Left renal pelvis (tissue), 4 donors: Measurements from ENCODE around the gene SPG11. TPM values are rescaled to one million over a fixed set of nuclear protein-coding genes. Genes with fewer than 3 reads are reported as not detected.
"Not testable (repeated sequence)": the region's sequence is repeated elsewhere in the genome, so short reads cannot be mapped to it uniquely, and the experiment has no call there.

Source experiments
- DNase-seq, 4 donors: peaks; one replicate each; pipeline ENCODE4 v3.0.0-alpha.2; 2013; ENCODE audit warnings: low read depth in 4 of 4, low spot score in 3 of 4
- polyA plus RNA-seq, 4 donors: library from polyadenylated mRNA; unstranded; fragments of 120-200 nt; gene quantifications; one replicate each; pipeline ENCODE4 v1.2.1, GENCODE V29; 2013; ENCODE audit not compliant: insufficient read length in 4 of 4

SPG11 gene
- polyA plus RNA-seq, 4 donors = 54.9 to 84.8 (median 74.9) TPM

DNA sequence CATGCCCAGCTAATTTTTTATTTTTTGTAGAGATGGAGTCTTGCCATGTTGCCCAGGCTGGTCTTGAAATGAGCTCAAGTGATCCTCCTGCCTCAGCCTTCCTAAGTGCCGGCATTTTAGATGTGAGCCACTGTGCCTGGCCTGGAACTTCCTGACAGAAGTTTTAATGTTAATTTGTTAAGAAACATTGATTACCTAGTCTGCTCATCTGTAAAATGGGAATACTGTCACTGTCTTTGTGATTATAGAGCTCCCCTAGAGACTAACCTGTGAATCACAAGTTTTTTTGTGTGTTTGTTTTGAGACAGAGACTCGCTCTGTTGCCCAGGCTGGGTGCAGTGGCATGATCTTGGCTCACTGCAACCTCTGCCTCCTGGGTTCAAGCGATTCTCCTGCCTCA is 130.8 kb downstream of the SPG11 start:
- DNase-seq = no peak

DNA sequence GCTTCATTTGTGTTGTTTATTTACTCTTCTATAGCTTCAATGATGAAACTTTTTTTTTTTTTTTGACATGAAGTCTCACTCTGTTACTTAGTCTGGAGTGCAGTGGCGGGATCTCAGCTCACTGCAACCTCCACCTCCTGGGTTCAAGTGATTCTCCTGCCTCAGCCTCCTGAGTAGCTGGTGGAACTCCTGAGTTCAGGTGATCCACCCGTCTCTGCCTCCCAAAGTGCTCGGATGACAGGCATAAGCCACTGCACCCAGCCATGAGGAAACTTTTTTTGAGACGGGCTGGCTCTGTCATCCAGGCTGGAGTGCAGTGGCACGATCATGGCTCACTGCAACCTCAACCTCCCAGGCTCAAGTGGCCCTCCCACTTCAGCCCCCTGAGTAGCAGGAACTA is 131.2 kb downstream of the SPG11 start:
- not testable (repeated sequence) for DNase-seq

DNA sequence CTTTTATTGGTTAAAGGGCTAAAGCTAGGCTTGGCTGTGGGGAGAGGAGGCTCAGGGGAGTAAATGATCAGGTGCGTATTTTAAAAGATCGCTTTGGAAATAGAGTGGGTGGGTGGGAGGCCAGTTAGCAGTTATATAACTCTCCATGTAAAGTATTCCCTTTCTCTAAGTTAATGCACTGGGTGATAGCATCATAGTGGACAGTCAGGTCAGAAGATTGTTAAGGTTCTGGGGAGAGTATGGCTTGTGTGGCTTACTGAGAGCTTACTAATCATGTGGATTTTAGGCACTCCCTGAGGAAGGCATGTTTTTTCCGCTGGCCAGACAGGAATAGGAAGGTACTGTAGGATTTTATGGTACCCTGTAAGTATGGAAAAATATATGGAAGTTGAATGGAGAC is 132.8 kb downstream of the SPG11 start:
- no peak for DNase-seq

DNA sequence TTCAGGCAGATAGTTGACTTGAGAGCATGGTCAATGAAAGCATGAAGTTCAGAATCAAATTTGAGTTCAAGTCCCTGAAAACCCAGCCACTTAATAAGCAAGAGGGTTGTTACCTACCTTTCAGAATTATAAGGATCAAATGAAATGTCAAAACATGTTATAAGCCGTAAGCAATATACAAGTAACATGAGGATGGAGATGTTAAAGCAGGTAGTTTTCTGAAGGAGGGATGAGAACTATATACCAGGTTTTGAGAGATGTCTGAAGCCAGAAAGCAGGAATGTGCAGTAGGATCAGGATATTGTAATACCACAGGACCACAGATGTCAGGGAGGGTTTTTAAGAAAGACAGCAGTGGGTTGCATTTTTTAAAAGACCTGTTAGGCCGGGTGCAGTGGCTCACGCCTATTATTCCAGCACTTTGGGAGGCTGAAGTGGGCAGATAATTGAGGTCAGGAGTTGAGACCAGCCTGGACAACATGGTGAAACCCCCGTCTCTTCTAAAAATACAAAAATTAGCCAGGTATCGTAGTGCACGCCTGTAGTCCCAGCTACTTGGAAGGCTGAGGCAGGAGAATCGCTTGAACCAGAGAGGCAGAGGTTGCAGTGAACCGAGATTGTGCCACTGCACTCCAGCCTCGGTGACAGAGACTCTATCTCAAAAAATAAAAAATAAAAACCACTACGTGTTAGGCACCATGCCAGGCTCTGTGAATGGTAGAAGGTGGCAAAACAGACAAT is 133.4 kb downstream of the SPG11 start:
- no peak for DNase-seq

DNA sequence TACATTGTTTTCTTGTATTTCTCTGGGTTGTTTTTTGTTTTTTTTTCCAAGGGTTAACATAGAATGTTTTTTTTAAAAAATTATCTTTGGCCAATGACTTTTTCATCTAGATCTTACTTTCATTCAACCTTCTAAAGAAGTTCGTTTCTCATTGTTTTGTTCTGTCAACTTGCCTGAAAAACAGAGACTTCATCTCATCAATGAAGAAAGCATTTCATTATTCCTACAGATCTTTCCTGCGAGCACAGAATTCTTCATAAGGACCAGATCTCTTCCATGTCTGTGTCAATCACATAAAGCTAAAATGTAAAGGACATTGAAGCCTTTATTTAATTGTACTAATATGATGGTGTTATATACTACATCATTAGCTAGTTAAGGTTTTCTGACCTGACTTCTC is 136.2 kb downstream of the SPG11 start:
- DNase-seq = no peak

DNA sequence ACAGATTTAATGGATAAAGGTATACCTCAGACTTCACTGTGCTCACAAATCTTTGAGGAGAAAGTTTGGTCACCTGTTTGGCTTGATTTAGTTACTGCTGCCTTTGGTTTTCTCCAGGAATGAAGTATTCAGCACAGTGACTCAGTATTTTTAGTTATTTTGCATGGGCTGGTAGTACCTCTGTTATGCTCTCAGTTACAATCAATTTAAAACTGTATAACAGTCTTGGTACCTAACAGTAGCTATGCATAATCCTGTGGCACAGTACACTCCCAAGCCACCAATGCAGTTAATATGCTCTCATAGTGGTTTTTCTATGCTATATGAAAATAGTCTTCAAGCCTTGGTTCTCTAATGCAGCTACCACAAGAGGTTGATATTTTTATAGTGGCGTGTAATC is 138.4 kb downstream of the SPG11 start:
- no peak for DNase-seq

DNA sequence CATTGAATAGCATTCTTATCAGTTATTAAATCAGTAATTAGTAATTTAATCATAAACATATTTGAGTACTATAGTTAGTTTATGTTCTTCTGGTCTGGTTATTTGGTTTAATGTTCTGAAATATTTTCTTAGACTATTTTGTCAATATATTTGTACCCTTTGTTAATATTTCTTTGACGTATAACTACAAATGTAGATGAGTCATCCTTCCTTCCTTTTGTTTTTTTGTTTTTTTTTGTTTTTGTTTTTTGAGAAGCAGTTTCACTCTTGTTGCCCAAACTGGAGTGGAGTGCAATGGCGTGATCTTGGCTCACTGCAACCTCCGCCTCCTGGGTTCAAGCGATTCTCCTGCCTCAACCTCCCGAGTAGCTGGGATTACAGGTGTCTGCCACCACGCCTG is 143.9 kb downstream of the SPG11 start:
- DNase-seq = no peak

DNA sequence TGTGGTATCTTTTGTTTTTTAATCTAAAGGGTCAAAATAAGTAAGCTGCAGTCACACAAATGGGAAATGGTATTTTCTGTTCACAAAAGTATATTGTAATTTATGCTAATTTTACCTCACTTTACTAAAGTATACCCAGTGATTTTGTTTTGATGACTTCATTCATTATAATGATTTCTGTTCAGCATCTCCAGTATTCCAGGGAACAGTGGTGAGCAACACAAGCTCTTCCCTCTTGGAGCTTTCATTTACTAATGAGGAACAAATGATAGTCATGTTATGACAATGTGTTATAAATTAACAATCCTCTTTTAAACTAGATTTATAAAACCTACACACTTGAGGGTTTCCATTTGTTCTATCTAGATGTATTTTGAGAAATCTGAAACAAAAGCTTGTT is 147.0 kb downstream of the SPG11 start:
- DNase-seq = no peak

Other genes starting within 250 kb of the SPG11 start
- 10 to 100 TPM; 58.0 to 80.3 (median 67.8) TPM for gene CTDSPL2, start 236.0 kb downstream of the SPG11 start, polyA plus RNA-seq
- 100 to 1,000 TPM in 3 of 4 donors, 10 to 100 TPM in 1; 70.4 to 128 (median 106) TPM for gene EIF3J, start 126.5 kb downstream of the SPG11 start, polyA plus RNA-seq
- gene PATL2, start 47.7 kb upstream of the SPG11 start, polyA plus RNA-seq = 1 to 10 TPM in 1 of 4 donors, under 1 TPM in 3; 0.56 to 1.8 (median 0.89) TPM
- 1,000 to 10,000 TPM in 1 of 4 donors, 100 to 1,000 TPM in 3; 767 to 1,091 (median 933) TPM for gene B2M, start 47.9 kb upstream of the SPG11 start, polyA plus RNA-seq
- 10 to 100 TPM; 24.4 to 26.1 (median 24.9) TPM for gene TRIM69, start 72.9 kb upstream of the SPG11 start, polyA plus RNA-seq